ENCODE results near the gene CENPO.

Gene CENPO

GRCh38 chr2:24766609-24767008 lies 26.6 kb upstream of the CENPO start:
- Histone ChIP-seq H3K4me3 (ENCODE audit: low read depth, low read length) (no peak overlapping the region), H3K9me3 (no peaks in the 10 kb centered on the region), H3K36me3 (no peaks in the 10 kb centered on the region), H3K4me1 (peaks cover 8% of the 10 kb centered on the region), H3K27me3 (no peaks in the 10 kb centered on the region)
- TF ChIP-seq CTCF (IDR thresholded peaks at IDR 0.05; ENCODE audit: low read depth, low read length): no peak
- DNase-seq: no peak

- H3K4me3 ChIP-seq (ENCODE audit: low read depth, low read length): no peak overlapping the region
- no peaks in the 10 kb centered on the region for H3K9me3 ChIP-seq
- H3K4me1 ChIP-seq: peaks cover 9% of the 10 kb centered on the region
- no peaks in the 10 kb centered on the region for H3K36me3 ChIP-seq
- no peak for TF ChIP-seq CTCF (IDR thresholded peaks at IDR 0.05; ENCODE audit: low read depth, low read length)
- no peaks in the 10 kb centered on the region for H3K27me3 ChIP-seq
- DNase-seq: no peak
Observed at GRCh38 chr2:24768013-24768412, 25.2 kb upstream of the CENPO start.

GRCh38 chr2:24768601-24769000 lies 24.6 kb upstream of the CENPO start:
- H3K27me3 ChIP-seq: no peaks in the 10 kb centered on the region
- peaks cover 9% of the 10 kb centered on the region for H3K4me1 ChIP-seq
- H3K36me3 ChIP-seq: no peaks in the 10 kb centered on the region
- no peak for TF ChIP-seq CTCF (IDR thresholded peaks at IDR 0.05; ENCODE audit: low read depth, low read length)
- H3K9me3 ChIP-seq: no peaks in the 10 kb centered on the region
- no peak for DNase-seq
- no peak overlapping the region for H3K4me3 ChIP-seq (ENCODE audit: low read depth, low read length)

- no peaks in the 10 kb centered on the region for H3K36me3 ChIP-seq
- no peak overlapping the region for H3K4me3 ChIP-seq (ENCODE audit: low read depth, low read length)
- no peak for TF ChIP-seq CTCF (IDR thresholded peaks at IDR 0.05; ENCODE audit: low read depth, low read length)
- H3K9me3 ChIP-seq: no peaks in the 10 kb centered on the region
- no peaks in the 10 kb centered on the region for H3K27me3 ChIP-seq
- peaks cover 9% of the 10 kb centered on the region for H3K4me1 ChIP-seq
- no peak for DNase-seq
Observed at GRCh38 chr2:24771061-24771460, 22.2 kb upstream of the CENPO start.

- TF ChIP-seq CTCF (IDR thresholded peaks at IDR 0.05; ENCODE audit: low read depth, low read length): no peak
- H3K4me1 ChIP-seq: peaks cover 9% of the 10 kb centered on the region
- H3K36me3 ChIP-seq: no peaks in the 10 kb centered on the region
- no peaks in the 10 kb centered on the region for H3K27me3 ChIP-seq
- no peaks in the 10 kb centered on the region for H3K9me3 ChIP-seq
- H3K4me3 ChIP-seq (ENCODE audit: low read depth, low read length): no peak overlapping the region
- DNase-seq: no peak
Observed at GRCh38 chr2:24771764-24772586, 21.2 kb upstream of the CENPO start.

- no peak for DNase-seq
- H3K36me3 ChIP-seq: no peaks in the 10 kb centered on the region
- peaks cover 6% of the 10 kb centered on the region for H3K4me1 ChIP-seq
- no peaks in the 10 kb centered on the region for H3K9me3 ChIP-seq
- H3K27me3 ChIP-seq: no peaks in the 10 kb centered on the region
- H3K4me3 ChIP-seq (ENCODE audit: low read depth, low read length): no peak overlapping the region
- TF ChIP-seq CTCF (IDR thresholded peaks at IDR 0.05; ENCODE audit: low read depth, low read length): no peak
Observed at GRCh38 chr2:24774373-24774772, 18.9 kb upstream of the CENPO start.
